T-helper 22 cell (primary cell): Measurements from ENCODE around the gene RFX4.

ENCODE experiments used
- DNase-seq: peaks from one replicate; pipeline ENCODE4 v3.0.0-alpha.2; 2020; ENCODE audit warnings: low read depth

Gene RFX4

DNA sequence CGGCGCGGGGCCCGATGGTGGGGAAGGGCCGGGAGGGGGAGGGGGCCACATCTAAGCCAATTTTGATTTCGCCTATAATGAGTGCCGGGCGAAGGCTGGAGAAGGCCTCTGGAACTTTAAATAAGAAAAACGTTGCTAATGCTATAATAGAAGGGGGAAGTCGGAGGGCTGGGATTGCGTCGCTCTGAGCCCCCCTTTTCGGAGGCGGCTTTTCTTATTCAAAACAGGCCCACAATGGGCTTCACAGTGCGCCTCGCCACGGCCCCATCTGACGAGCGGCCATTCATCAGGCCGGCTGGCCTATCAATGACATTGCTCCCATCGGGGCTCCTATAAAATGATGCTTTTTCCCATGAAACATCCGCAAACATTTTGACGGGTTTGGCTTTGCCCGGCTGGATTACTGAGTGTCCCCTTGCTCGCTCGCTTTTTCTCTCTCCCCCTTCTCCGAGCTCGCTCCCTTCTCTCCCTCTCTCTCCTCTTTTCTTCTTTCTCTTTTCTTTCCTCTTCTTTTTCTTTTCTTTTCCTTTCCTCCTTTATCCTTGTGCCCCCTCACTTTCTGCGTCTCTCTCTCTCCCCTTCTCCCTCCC, at the start of gene RFX4:
Gene RFX4 (plus strand): TSS at position 364 of the 590 bp plus-strand sequence. CDS start 317 bp downstream, outside the sequence.
- no peak for DNase-seq

DNA sequence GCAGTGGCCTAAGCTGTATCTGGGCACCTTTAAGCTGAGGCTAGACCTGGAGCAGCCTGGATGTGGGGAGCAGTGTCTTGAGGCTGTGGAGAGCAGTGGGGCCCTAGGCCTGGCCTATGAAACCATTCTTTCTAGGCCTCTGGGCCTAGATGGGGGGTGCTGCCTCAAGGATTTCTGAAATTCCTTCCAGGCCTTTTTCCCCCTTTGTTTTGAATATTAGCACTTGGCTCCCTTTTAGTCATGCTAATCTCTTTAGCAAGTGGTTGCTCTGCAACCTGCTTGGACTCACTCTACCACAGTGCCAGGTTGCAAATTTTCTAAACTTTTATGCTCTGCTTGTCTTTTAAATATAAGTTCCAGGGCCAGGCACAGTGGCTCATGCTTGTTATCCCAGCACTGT, 41.6 kb upstream of the RFX4 start:
- no peak for DNase-seq

DNA sequence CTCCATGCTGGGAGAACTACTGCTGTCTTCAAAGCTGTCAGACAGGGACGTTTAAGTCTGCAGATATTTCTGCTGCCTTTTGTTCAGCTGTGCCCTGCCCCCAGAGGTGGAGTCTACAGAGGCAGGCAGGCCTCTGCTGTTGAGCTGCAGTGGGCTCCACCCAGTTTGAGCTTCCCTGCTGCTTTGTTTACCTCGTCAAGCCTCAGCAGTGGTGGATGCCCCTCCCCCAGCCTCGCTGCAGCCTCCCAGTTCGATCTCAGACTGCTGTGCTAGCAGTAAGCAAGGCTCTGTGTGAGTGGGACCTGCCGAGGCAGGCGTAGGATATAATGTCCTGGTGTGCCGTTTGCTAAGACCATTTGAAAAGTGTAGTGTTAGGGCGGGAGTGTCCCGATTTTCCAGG, 31.4 kb upstream of the RFX4 start:
- no peak for DNase-seq

DNA sequence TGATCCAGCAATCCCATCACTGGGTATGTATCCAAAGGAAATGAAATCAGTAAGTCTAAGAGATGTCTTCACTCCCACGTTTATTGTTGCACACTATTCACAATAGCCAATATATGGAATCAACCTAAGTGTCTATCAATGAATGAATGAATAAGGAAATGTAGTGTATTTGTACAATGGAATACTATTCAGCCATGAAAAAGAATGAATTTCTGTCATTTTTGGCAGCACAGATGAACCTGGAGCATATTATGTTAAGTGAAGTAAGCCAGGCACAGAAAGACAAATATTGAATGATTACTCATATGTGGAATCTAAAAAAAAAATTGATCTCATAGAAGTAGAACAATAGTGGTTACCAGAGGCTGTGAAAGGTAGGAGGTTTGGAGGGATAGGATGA, 30.6 kb upstream of the RFX4 start:
- DNase-seq = no peak

DNA sequence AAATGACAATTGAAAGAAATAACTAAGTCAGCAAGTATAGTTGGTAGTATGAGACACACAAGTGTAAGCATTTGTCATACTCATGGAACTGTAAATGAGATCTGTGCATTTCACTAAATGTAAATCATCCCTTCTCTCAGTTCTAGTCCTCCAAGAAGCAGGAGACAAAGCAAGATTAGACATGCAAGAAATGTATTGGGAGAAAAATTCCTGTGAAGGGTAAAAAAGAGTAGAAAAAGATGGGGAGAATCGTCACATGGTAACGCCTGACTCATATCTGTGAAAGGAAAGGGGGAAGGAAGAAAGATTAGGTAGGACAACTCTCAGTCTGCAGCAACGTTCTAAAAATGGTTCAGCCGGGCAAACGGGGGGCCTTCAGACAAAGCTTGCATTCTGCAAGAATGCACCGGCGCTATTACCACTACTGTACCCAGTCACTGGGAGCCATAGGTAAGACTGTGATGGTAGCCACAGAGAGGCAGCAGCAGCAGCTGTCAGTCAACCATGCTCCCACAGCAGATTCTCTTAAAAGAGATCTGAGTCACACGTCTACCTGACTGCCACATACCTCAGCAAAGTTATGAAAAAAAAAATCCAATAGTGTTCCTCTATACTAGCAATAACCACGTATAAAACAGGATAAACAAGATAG, 18.0 kb upstream of the RFX4 start:
- DNase-seq = no peak

DNA sequence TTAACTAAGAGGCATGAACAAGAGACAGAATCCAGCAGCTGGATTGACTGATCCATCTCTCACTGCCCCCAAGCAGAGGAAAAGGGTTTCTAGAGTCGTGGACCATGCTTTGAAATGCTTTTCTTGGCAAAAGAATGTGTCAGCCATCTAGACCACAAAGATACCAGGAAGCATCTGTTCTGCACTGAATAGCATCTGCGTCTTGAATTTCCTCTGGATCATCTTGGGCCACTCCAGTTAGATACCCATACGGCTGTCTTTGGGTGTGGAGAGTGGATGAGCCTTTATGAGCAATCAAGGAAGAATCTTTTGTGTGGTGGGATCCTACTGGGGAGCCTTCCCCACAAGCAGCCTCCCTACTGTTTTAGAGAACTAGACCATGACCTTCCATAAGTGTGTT, 16.0 kb upstream of the RFX4 start:
- DNase-seq = no peak

DNA sequence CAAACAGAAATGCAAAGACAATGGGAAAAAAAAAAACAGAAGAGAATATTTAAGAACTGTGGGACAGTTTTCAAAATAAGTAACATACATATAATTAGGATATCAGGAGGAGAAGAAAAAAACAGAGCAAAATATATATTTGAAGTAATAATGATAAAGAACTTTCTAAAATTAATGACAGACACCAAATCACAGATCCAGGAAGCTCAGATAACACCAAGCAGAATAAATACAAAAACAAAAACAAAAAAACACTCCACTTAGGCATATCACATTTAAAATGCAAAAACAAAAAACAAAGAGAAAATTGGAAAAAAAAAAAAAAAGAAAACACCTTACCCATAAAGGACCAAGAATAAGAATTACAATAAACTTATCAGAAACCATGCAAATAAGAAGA, 9.6 kb upstream of the RFX4 start:
- DNase-seq = no peak

DNA sequence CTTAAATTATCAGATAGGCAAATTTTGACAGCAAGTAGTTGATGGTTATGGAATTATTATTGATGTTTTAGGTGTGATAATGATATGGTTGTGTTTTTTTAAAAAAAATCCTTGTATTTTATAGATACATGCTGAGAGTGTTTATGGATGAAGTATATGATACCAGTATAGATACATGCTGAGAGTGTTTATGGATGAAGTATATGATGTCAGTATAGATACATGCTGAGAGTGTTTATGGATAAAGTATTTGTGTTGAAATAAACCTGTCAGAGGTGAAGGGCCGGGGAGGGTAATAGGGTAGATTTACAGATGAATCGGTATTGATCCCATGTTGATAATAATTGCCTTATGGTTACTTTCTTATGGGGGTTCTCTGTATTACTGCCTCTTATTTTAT, 6.0 kb upstream of the RFX4 start:
- no peak for DNase-seq

DNA sequence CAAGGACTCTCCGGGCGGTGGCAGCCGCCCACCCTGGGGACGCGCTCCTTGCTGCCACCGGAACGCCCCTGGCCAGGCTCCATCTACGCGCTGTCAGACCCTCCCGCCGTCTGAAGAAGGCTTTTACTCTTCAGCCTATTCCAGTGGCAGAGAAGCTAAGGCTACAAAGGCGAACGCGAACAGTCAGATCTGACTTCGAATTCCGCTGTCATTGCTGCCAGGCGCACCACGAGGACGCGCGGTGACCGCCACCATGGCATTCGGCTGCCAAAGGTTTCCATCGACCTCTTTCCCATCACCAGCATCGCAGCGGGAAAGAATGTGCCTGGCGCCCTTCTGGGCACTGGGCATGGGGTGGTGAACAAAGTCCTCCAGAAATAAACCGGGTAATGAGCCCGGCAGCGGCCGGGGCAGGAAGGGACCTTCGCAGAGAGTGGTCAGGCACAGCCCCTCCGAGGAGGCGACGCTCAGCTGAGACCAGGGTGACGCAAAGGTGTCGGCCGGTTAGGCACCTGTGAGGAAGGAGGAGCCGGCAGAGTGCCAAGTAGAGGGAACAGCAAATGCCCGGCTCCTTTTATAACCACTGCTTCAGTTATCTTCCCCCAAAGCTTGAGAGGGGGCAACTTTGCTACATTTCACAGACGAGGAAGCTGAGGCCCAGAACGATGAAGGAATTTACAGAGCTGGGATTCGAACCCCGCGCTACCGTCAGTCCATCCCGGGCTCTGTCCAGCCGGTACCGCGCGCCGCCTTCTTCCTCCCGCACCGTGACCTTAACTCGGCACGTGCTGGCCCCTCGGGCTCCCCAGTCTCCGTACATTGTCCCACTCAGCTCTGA, 1.9 kb upstream of the RFX4 start:
- DNase-seq = no peak

DNA sequence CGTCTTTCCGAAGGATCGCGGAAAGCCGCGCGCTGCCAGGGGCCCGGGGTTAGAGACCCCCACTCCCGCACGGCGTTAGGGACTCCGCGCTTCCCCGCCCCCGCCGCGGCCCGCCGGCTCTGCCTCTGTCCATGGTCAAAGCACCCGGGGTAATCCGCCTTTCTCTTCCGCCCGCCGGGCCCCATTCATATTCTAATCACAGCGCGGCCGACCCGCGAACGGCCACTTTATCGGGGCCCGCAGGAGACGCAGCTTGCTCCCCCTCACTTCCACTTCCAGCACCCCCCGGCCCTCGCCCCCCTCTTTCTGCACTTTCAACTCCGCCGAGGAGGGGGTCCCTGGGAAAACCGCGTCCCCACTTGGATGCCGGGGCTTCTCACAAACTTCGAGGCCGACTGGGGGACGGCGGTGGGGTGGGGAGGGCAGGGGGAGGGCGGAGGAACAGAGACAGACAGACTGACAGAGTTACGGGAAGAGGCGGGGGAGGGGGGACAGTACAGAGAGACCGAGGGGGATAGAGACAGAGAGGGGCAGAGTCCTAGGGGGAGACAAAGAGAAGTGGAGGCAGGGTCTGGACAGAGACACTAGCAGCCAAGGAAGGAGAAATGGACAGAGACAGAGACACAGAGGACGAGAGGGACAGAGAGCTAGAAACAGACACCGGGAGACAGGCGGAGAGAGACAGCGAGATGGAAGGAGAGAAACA, 1.1 kb upstream of the RFX4 start:
- no peak for DNase-seq

DNA sequence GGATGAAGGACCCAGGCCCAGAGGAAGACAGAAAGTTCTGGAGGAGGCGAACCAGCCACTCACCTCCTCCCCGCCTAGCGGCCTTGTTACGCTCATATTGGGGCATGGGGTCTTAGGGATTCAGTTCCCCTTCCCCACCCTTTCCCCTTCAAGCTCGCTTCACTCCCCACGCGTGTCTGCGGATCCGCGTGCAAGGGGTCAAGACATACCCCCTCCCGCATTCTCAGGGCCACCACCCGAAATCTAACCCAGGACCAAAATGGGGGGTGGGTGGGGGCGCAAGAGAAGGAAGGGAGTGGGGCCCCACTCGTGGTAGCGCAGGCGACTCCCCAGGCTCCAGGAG, 584 bp upstream of the RFX4 start:
- no peak for DNase-seq

DNA sequence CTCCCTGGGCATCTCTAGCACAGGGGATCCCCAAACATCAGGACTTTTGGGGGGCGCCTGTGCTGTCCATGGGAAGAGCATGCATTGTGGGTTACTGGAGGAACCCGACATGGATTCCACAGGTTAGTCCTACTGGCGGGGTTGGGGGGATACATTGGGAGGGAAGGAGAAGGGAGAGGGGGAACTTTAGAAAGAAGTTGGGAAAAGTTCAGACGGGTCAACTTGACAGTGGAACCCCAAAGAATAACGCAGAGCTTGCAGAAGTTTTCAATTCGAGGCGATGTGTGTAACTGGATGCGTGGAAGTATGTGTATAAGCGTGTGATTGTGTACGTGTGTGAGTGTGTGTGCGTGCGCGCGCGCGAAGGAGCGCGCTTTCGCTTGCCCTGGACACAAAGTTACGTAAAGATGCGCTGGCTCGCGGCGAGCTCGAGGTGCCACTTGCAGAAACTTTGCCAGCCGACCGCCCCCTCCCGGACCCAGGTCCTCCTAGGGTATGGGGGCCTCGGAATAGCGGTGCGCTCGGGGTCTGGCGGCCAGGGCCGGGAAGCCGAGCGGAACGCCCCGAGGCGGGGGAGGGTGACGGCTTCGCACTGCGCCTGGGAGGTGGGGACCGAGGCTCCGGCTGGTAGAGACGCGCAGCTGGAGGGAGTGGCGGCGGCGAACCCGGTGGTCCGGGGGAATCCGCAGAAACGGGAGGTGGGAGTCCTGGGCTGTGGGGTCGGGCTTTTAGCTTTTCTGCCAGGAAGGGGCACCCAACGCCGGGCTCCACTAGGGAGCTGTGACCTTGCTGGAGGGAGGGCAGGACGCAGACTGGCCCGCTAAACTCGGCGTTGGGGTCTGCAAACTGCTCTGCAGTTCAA, 669 bp downstream of the RFX4 start:
- no peak for DNase-seq

DNA sequence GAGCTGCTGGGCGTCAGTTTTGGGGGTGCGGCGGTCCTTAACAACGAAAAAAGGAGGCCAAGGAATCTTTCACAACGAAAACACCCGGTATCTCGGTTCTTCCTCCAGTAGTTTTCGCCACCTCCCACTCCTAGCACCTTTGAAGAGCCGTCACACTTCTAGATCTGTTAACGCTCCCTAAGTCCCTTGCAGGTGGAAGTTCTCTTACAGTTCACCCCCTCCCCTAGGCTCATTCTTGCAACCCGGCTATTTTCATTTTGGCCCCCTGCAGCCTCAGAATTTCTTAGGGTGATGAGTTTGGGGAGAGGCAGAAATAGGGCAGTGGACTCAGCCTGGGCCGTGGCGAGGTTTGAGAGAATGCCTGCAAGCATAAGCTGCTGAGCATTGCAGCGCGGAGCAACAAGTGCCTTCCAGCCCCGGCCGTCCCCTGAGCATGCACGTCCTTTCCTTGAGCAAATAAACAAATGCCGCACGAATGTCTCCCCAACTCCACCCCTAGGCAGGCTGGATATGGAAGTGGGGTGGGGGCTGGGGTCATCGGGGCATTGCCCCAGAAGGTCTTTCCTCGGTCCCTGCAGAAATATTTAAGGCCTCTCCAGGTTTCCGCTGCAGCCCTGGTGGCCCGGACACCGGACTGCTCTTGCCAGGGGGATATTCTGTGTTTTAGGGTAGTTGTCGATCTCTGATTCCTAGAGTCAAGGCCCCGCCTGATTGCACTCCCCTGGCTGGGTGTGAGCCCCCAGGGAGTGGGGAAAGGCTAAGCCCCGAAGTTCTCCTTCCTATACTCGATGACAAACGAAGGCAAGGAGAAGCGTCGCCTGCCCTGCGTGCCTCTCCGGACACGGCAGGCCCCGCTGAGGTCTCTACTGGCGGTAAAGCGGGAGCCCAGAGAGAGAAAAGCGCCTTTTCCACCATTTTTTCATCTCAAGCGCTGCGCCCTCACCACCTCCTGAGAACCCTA, 1.6 kb downstream of the RFX4 start:
- DNase-seq = no peak

DNA sequence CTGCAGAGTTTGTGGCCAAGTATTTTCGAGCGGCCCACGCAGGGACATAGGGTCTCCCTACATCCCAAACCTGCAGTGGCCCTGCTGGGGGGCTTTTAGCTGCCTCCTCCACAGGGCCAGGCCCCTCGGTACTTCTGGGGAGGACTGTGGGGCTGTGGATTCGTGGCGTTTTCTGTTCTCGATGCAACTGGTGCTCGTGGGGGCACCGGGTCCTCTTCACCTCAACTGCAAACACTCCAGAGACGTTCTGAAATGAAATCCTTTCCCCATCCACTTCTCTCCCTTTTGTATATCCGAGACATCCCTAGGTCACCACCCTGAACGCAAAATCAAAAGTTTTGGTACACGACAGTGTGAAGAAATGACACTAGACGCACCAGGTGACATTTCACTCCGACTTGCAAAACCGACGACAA, 2.3 kb downstream of the RFX4 start:
- DNase-seq = no peak

DNA sequence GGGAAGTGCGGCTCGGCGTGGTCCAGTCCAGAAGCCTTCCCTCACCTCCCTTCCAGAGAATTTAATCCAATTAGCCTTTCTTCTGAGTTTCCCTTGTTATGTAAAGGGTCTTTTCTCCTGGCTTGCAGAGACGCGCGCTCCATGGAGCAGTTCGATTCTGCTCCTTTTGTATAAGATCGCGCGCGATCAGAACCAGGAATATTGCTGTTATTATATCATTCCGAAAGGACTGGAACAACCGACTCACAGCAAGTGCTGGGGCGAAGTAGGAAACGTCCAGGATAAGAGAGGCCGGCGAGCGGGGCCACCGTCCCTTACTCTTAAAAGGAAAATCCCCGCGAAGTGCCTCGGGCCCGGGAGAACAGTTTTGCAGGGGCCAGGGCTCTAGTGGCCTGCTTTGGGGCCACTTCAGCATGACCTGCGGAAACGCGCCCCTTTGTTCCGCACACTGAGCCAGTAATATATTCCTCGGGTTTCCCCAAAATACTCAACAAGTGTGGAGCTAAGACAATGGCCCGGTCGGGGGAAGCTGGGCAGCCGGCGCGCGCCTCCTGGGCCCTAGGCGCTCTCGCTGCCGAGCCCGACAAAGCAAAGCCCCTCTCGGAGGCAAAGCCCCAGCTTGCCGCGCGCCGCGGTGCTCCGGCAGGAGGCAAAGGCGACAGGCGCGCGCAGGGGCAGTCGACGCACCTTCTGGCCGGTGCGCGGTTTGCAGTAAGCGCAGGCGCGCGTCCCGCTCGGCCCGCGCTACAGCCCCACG, 2.9 kb downstream of the RFX4 start:
- DNase-seq = no peak

DNA sequence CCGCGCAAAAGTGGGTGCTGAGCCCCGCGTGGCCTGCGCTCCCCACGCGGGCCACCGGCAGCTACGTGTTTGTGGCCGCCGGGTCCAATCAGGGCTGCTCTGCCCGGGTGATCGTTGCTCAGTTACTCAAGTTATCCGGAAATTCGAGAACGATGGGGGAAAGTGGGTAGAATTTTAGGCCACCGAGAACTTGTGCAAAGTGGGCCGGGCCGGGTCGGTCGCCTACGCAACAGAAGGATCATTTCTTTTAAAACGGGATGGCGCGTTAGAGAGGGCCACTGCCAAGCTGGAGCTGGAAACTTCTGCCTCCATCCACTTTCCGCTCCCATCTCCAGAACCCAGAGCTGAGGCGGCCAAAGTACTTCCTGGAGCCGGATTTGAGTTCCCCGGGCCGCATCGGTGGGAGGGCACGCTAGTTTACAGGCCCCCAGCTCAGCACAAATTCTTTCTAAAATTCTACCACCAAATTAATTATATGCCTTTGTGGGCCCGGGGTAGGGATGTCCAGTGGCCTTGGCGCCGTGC, 3.5 kb downstream of the RFX4 start:
- DNase-seq = no peak

DNA sequence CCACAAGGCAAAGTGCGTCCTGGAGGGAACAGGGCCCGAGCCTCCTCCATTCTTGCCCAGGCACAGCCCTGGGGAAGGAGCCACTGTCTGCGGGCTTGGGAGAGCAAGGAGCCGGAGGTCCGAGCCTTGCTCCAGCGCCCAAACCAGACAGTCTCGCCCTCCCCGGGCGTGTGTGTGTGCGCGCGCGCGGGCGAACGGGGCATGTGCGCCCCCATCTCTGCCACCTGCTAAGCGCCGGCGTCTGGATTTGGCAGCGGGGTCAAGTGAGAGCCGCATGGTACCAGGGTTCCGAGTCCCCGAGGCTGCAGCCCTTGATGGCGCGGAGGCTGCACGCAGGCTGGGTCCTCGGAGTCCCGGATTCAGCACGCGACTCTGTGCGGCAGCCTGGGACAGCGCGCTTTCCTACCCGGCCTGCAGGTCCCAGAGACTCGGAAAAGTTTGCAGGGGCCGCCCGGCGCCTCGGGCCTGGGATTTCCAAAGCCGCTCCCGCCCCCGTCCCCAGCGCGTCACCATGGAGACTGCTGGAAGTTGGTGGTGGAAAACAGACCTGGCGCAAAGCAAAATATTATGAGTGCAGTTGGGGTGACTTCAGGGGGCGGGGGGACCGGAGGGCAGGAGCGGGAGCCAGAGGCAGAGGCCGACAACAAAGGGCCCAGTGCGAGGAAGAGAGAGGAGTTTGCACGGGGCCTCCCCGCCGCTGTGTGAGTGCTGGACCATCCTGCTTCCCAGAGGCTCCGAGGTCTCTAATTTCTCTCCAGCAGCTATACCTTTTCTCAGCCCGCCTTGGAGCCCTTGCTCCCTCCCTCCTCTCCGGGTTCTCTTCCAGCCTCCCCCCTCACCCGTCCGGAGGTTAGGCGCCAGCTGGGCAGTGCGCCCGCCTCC, 4.2 kb downstream of the RFX4 start:
- no peak for DNase-seq

DNA sequence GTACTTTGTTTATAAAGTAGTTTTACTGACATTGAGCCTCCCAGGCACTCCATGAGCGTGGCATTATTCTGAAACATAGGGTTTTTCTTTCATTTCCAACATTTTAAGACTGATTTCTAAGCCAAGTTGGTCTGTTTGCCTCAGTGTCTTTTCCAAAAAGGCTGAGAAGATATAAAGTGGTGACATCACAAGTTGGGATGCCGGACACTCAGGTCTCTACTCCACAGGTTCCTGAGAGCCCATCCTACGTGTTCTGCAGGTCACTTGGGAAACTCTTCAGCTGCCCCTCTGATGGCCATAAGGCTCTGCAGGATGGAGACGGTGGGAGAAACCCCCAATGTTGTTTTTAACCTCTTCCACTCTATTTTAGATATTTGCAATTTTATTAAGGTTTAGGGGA, 6.0 kb downstream of the RFX4 start:
- no peak for DNase-seq

DNA sequence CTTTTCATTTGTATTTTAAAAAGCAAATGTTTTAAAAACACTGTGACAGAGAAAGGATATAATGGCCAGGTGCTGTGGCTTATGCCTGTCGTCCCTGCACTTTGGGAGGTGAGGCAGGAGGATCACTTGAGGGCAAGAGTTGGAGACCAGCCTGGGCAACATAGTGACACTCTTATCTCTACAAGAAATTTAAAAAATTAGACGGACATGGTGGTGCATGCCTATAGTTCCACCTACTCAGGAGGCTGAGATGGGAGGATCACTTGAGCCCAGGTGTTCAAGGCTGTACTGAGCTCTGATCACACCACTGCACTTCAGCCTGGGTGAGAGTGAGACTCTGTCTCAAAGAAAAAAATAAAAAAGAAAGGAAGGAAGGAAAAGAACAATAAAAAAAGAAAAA, 7.8 kb downstream of the RFX4 start:
- DNase-seq = no peak
